ENCODE results near the gene MTG1. TPM values are rescaled to one million over a fixed set of nuclear protein-coding genes. Genes with fewer than 3 reads are reported as not detected.
A peak's percentile ranks its signal among the peaks of the same experiment; 100 is the strongest.
"Not testable (repeated sequence)": the region's sequence is repeated elsewhere in the genome, so short reads cannot be mapped to it uniquely, and the experiment has no call there.

Gene MTG1
- total and polyA plus RNA-seq, 12 donors, result 17.4 to 36.2 (median 23.8) TPM

DNA sequence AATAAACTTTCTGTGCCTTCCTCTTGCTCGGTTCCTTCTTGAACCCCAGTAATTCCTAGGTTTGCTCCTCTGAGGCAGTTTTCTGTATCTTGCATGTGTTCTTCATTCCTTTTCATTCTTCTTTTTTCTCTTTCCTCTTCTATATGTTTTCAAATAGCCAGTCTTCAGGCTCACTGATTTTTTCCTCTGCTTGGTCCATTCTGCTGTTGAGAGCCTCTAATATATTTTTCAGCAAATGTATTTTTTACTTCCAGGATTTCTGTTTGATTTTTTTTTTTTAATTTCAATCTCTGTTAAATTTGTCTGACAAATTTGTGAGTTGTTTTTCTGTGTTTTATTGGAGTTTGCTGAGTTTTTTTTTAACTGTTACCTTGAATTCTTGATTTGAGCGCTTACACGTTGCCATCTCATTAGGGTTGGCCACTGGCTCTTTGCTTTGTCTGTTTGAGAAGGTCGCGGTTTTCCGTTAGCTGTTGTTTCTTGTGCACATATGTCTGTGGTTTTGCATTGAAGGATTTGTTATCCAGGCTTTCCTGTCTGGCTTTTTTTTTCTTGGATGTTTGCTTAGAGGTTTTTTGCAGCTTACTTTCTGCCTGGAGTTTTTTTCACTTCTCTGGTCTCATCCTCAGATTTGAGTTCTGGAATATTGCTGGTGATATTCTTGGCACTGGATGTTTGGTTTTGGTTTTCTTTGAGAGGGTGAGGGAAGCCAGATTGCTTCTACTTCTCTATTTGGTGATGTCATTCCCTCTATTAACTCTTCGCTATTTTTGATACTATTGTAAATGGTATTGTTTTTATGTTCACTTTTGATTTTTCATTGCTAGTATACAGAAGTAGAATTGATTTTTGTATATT is 17.8 kb downstream of the MTG1 start:
- intact Hi-C loops (cut with DNase I), result no loop called here
- Histone ChIP-seq H3K36me3 (peaks cover 0 to 88% (median 39%) of the 10 kb centered on the region in 9 donors), H3K4me3 (no peak overlapping the region), H3K27me3 (no peaks in the 10 kb centered on the region), H3K9me3 (peaks cover 0 to 54% (median 25%) of the 10 kb centered on the region in 11 donors), H3K27ac (no peak overlapping the region), H3K4me1 (no peaks in the 10 kb centered on the region)
- ATAC-seq (no peak), DNase-seq (no peak)
- TF ChIP-seq, protein P1, sequence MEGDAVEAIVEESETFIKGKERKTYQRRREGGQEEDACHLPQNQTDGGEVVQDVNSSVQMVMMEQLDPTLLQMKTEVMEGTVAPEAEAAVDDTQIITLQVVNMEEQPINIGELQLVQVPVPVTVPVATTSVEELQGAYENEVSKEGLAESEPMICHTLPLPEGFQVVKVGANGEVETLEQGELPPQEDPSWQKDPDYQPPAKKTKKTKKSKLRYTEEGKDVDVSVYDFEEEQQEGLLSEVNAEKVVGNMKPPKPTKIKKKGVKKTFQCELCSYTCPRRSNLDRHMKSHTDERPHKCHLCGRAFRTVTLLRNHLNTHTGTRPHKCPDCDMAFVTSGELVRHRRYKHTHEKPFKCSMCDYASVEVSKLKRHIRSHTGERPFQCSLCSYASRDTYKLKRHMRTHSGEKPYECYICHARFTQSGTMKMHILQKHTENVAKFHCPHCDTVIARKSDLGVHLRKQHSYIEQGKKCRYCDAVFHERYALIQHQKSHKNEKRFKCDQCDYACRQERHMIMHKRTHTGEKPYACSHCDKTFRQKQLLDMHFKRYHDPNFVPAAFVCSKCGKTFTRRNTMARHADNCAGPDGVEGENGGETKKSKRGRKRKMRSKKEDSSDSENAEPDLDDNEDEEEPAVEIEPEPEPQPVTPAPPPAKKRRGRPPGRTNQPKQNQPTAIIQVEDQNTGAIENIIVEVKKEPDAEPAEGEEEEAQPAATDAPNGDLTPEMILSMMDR (IDR thresholded peaks at IDR 0.05), result no peak
- WGBS, 2 donors, result 98 to 99% methylated on average over 7 of the region's 7 CpGs

DNA sequence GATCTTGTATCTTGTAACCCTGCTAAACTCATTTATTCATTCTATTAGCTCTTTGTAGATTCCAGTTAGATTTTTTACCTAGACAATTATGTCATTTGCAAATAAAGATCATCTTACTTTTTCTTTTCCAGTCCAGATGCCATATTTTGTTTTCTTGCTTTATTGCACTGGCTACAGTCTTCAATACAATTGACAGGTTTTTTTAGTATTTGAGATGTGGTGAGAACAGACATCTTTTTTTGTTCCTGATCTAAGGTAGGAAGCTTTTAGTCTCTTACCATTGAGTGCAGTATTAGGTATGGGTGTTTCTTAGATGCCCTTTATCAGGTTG is 18.4 kb downstream of the MTG1 start:
- ATAC-seq, result no peak
- no peak overlapping the region for H3K4me3 ChIP-seq

DNA sequence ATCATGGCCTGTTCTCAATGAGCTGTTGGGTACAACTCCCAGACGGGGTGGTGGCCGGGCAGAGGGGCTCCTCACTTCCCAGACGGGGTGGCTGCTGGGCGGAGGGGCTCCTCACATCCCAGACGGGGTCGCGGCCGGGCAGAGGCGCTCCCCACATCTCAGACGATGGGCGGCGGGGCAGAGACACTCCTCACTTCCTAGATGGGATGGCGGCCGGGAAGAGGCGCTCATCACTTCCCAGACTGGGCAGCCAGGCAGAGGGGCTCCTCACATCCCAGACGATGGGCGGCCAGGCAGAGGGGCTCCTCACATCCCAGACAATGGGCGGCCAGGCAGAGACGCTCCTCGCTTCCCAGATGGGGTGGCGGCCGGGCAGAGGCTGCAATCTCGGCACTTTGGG is 20.4 kb downstream of the MTG1 start:
- ATAC-seq; H3K27ac ChIP-seq; H3K27me3 ChIP-seq; H3K4me1 ChIP-seq; intact Hi-C loops (cut with DNase I); H3K4me3 ChIP-seq: not testable (repeated sequence)
- DNase-seq, result peak in 1 of 2 donors; percentile 9
- H3K36me3 ChIP-seq, result peaks cover 0 to 76% (median 37%) of the 10 kb centered on the region in 9 donors
- peaks cover 0 to 39% (median 25%) of the 10 kb centered on the region in 11 donors for H3K9me3 ChIP-seq
- 99% methylated on average over 20 to 22 of the region's 23 CpGs for WGBS, 2 donors

More for the DNA sequence above, 18.4 kb downstream of the MTG1 start:
- Histone ChIP-seq H3K9me3 (peaks cover 0 to 54% (median 25%) of the 10 kb centered on the region in 11 donors), H3K4me1 (no peaks in the 10 kb centered on the region), H3K27ac (no peak overlapping the region), H3K36me3 (peaks cover 0 to 82% (median 39%) of the 10 kb centered on the region in 9 donors), H3K27me3 (no peaks in the 10 kb centered on the region)
- intact Hi-C loops (cut with DNase I), result no loop called here
- TF ChIP-seq, protein P1 (IDR thresholded peaks at IDR 0.05), result no peak
- no peak for DNase-seq

DNA sequence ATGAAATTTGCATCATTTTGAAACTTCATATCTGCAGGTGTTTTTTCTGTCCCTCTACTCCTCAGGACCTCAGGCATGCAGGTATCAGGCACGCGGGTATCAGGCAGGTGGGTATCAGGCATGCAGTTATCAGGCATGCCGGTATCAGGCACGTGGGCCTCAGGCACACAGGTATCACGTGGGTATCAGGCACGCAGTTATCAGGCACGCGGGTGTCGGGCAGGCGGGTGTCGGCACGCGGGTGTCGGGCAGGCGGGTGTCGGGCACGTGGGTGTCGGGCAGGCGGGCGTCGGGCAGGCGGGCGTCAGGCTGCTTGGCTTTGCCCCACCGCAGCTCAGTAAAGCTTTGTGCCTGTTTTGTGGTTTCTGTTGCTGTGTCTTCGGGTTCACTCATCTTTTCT is 21.8 kb downstream of the MTG1 start:
- Histone ChIP-seq H3K27ac (no peak overlapping the region), H3K36me3 (peaks cover 0 to 76% (median 31%) of the 10 kb centered on the region in 9 donors), H3K4me3 (no peak overlapping the region), H3K9me3 (peaks cover 0 to 29% (median 22%) of the 10 kb centered on the region in 11 donors), H3K4me1 (no peaks in the 10 kb centered on the region), H3K27me3 (no peaks in the 10 kb centered on the region)
- peak in 1 of 2 donors; percentile 4 for DNase-seq
- intact Hi-C loops (cut with DNase I), result no loop called here
- TF ChIP-seq, protein P1 (IDR thresholded peaks at IDR 0.05), result no peak
- no peak for ATAC-seq
- WGBS, 2 donors, result 94 to 97% methylated on average over 25 of the region's 25 CpGs
